Heart left ventricle (tissue), 16 donors: ENCODE results near the gene SLC35E3. TPM values are rescaled to one million over a fixed set of nuclear protein-coding genes. Genes with fewer than 3 reads are reported as not detected.

Experiments used
- ATAC-seq, 4 donors: fragments of 200-7000 bp; cut with Tn5 transposase; one replicate each; pipeline ENCODE4 v1.9.1; 2020 to 2022; ENCODE audit warnings: moderate library complexity in 4 of 4, mild to moderate bottlenecking in 3 of 4, moderate number of reproducible peaks in 1 of 4
- DNase-seq, 5 donors: peaks; one replicate each; pipeline ENCODE4 v3.0.0-alpha.2; 2020
- H3K27ac ChIP-seq, 12 donors: fragments of 200-600 bp; sonication (generic) in 4 of 12; one replicate each; pipeline versions ENCODE4 v1.5.0 to v1.8.0; 2016 to 2022; ENCODE audit warnings: mild to moderate bottlenecking in 2 of 12
- H3K27me3 ChIP-seq, 9 donors: fragments of 200-600 bp; sonication (generic) in 2 of 9; one replicate each; pipeline versions ENCODE4 v1.5.1 to v1.8.0; 2016 to 2022; ENCODE audit warnings: mild to moderate bottlenecking in 3 of 9
- H3K36me3 ChIP-seq, 9 donors: fragments of 200-600 bp; sonication (generic) in 2 of 9; one replicate each; pipeline versions ENCODE4 v1.5.0 to v1.8.0; 2018 to 2022; ENCODE audit warnings: mild to moderate bottlenecking in 2 of 9
- H3K4me1 ChIP-seq, 12 donors: fragments of 200-600 bp; sonication (generic) in 4 of 12; one replicate each; pipeline versions ENCODE4 v1.5.0 to v1.8.0; 2016 to 2022; ENCODE audit warnings: mild to moderate bottlenecking in 3 of 12
- H3K4me3 ChIP-seq, 12 donors: fragments of 200-600 bp; sonication (generic) in 4 of 12; one replicate each; pipeline versions ENCODE4 v1.5.0 to v1.8.0; 2017 to 2022; ENCODE audit warnings: mild to moderate bottlenecking in 9 of 12, moderate library complexity in 4 of 12
- H3K9me3 ChIP-seq, 12 donors: fragments of 200-600 bp; sonication (generic) in 4 of 12; one replicate each; pipeline versions ENCODE4 v1.5.0 to v1.8.0; 2016 to 2022; ENCODE audit warnings: mild to moderate bottlenecking in 1 of 12
- POLR2A ChIP-seq, 2 donors: fragments of 450-650 bp; IDR thresholded peaks; one replicate each; pipeline ENCODE4 v1.6.1; 2017; ENCODE audit warnings: antibody characterized with exemption in 2 of 2, mild to moderate bottlenecking in 2 of 2, moderate library complexity in 2 of 2
- WGBS, 4 donors: extraction: QIAGEN DNeasy Blood & Tissue Kit in 2 of 4; methylation state at CpG; one replicate each; pipeline versions ENCODE4 v1.1.5 to v1.1.7; 2013 to 2018; 5-methylcytosine and 5-hydroxymethylcytosine counted together
- intact Hi-C, 10 donors: fragments of 100-400 bp; cut with DNase I; formaldehyde crosslinking; loops; one replicate each; pipeline versions ENCODE4 v1.11.1 to v1.14.2; 2022
- polyA plus RNA-seq, 2 donors: library from polyadenylated mRNA; stranded (reverse); fragments of 200-250 nt; gene quantifications; one replicate each; pipeline ENCODE4 v1.2.3, GENCODE V29; 2013
- total RNA-seq, 9 donors: library from RNA; depleted of rRNA in 2 of 9; stranded (reverse); fragments of >200 nt in 2 of 9; fragmentation: NEBNext Ultra II Directional in 3 of 9; extraction: Animal tissue kit (Norgen Biotek cat#: 25700) in 3 of 9; gene quantifications; one replicate each; pipeline versions ENCODE4 v1.1.0 to v1.2.4, GENCODE V29; 2016 to 2023
- TF ChIP-seq, protein P1 (sequence below), 12 donors: fragments of 200-600 bp; sonication (generic) in 4 of 12; IDR thresholded peaks; one replicate each; pipeline versions ENCODE4 v1.5.0 to v1.8.0; 2018 to 2022; ENCODE audit warnings: antibody characterized with exemption in 12 of 12, mild to moderate bottlenecking in 5 of 12
- donor health status: ischemic (EF 13 %, LVEDD 7.1; RV severe dilation, severe dysfunction).
- donor health status: healthy with polysubstance abuse.
- donor health status: DM: no; HTN: yes; CAD: no.
- donor health status: DM: no; HTN: no; CAD: no.
- donor health status: ischemic (EF 25% LVEDD 6.9; RV normal size, moderate dysfunction).
- donor health status: ischemic (EF 25% LVEDD 5.7; RV mildly dilated, moderate dysfunction).
- donor health status: healthy.
- donor health status: DM: yes; HTN: yes; CAD: no.
- donor health status: ischemic (EF 35%, LVEDD 5.7; RV mildly dilated, moderate dysfunction).
- donor health status: nonischemic (EF 11% LVEDD 7.7; RV severe dilation, severe dysfunction).
- donor health status: DM: yes; HTN: yes; CAD: no.
- donor health status: PGD.
- donor health status: ischemic (EF 29% LVEDD 5.4; RV normal size, mild dysfunction).
- donor health status: nonischemic (EF 23%, LVEDD 6.1; RV moderate dilation, normal function).

SLC35E3 gene
- total and polyA plus RNA-seq, 11 donors = 2.6 to 8.6 (median 5.4) TPM

DNA sequence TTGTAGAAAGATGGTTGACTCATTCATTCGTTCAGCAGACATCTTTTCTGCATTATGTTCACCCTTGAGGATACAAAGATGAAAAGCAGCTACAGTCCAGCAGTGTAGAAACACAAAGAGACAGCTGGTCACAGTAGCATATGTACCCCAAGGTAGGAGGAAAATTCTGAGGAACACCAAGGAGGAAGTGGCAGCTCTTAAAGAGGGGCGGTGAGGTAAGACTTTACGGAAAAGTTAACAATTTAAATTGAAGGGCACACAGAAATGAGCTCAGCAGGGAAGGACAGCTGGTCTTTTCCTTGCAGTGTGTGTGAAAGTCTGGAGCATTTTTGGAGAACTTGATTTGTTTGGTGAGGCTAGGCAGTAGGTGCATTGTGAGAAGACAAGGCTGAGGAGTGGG lies 3.5 kb downstream of the SLC35E3 start:
- WGBS, 4 donors = 91 to 97% (median 95%) methylated on average over 3 of the region's 3 CpGs

DNA sequence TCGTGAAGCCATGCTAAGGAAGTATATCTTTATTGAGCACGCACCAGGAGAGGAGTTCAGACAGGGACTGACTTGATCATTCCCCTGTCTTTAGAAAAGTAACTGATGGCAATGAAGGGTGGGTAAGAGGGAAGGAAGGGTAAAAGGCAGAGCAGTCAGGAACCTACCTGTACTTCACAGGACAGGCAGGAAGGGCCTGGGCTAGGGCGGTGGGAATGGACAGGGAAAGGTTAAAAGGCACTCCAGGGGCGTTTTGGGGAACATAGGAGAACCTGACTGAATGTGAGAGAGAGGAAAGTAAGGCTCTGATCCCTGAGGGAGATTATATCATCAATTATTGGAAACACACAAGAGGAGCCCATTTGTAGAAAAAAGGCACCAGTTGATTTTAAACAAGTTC lies 3.9 kb downstream of the SLC35E3 start:
- H3K36me3 ChIP-seq = peaks cover 0 to 44% (median 31%) of the 10 kb centered on the region in 9 donors
- 88 to 93% (median 90%) methylated on average over 4 of the region's 4 CpGs for WGBS, 4 donors
- H3K27me3 ChIP-seq = no peaks in the 10 kb centered on the region
- intact Hi-C loops = loop anchor here in 8 of 10 donors (5.0 to 10.0 kb wide), 5 partner anchors 37 to 495 kb away; partner anchors contain the start of gene MDM2 (in 6 of the 8)
- no peak overlapping the region for H3K27ac ChIP-seq
- H3K4me1 ChIP-seq = peaks cover 0 to 26% (median 11%) of the 10 kb centered on the region in 12 donors
- ATAC-seq (no peak), DNase-seq (no peak)
- H3K4me3 ChIP-seq = no peak overlapping the region
- TF ChIP-seq POLR2A (IDR thresholded peaks at IDR 0.05) = no peak
- TF ChIP-seq, protein P1, sequence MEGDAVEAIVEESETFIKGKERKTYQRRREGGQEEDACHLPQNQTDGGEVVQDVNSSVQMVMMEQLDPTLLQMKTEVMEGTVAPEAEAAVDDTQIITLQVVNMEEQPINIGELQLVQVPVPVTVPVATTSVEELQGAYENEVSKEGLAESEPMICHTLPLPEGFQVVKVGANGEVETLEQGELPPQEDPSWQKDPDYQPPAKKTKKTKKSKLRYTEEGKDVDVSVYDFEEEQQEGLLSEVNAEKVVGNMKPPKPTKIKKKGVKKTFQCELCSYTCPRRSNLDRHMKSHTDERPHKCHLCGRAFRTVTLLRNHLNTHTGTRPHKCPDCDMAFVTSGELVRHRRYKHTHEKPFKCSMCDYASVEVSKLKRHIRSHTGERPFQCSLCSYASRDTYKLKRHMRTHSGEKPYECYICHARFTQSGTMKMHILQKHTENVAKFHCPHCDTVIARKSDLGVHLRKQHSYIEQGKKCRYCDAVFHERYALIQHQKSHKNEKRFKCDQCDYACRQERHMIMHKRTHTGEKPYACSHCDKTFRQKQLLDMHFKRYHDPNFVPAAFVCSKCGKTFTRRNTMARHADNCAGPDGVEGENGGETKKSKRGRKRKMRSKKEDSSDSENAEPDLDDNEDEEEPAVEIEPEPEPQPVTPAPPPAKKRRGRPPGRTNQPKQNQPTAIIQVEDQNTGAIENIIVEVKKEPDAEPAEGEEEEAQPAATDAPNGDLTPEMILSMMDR (IDR thresholded peaks at IDR 0.05) = no peak
- H3K9me3 ChIP-seq = no peaks in the 10 kb centered on the region

More for the DNA sequence above, 3.5 kb downstream of the SLC35E3 start:
- peaks cover 0 to 40% (median 27%) of the 10 kb centered on the region in 9 donors for H3K36me3 ChIP-seq
- TF ChIP-seq POLR2A (IDR thresholded peaks at IDR 0.05) = no peak
- TF ChIP-seq, protein P1 (IDR thresholded peaks at IDR 0.05) = no peak
- intact Hi-C loops = loop anchor here in 8 of 10 donors (5.0 to 10.0 kb wide), 5 partner anchors 38 to 495 kb away; partner anchors contain the start of gene MDM2 (in 6 of the 8)
- no peak overlapping the region for H3K27ac ChIP-seq
- no peak for ATAC-seq
- H3K9me3 ChIP-seq = no peaks in the 10 kb centered on the region
- H3K4me3 ChIP-seq = no peak overlapping the region
- no peak for DNase-seq
- peaks cover 0 to 26% (median 11%) of the 10 kb centered on the region in 12 donors for H3K4me1 ChIP-seq
- H3K27me3 ChIP-seq = no peaks in the 10 kb centered on the region

DNA sequence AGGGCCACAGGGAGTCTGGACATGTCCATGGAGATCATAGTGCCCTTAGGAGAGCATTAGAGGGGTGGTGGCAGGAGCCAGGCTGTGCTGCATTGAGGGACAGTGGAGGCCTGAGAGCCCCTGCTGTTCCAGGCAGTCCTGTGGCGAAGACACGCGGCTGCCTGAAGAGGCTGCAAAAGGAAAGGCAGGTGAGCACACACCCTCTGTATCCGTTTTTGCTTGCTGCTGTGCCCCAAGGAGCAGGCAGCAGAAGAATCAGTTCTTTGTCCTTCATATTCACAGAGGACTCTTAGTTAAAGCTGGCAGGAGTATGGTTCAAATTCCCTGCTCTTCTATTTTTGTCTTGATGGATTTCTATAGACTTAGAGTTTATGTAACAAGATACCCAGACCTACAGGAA lies 4.5 kb downstream of the SLC35E3 start:
- ATAC-seq = no peak
- H3K4me3 ChIP-seq = no peak overlapping the region
- DNase-seq = no peak
- no peaks in the 10 kb centered on the region for H3K27me3 ChIP-seq
- H3K4me1 ChIP-seq = peaks cover 0 to 25% (median 11%) of the 10 kb centered on the region in 12 donors
- no peaks in the 10 kb centered on the region for H3K9me3 ChIP-seq
- WGBS, 4 donors = 74 to 81% (median 77%) methylated on average over 4 of the region's 4 CpGs
- H3K27ac ChIP-seq = no peak overlapping the region
- no peak for TF ChIP-seq POLR2A (IDR thresholded peaks at IDR 0.05)
- TF ChIP-seq, protein P1 (IDR thresholded peaks at IDR 0.05) = no peak
- H3K36me3 ChIP-seq = peaks cover 0 to 51% (median 37%) of the 10 kb centered on the region in 9 donors
- intact Hi-C loops = no loop called here

DNA sequence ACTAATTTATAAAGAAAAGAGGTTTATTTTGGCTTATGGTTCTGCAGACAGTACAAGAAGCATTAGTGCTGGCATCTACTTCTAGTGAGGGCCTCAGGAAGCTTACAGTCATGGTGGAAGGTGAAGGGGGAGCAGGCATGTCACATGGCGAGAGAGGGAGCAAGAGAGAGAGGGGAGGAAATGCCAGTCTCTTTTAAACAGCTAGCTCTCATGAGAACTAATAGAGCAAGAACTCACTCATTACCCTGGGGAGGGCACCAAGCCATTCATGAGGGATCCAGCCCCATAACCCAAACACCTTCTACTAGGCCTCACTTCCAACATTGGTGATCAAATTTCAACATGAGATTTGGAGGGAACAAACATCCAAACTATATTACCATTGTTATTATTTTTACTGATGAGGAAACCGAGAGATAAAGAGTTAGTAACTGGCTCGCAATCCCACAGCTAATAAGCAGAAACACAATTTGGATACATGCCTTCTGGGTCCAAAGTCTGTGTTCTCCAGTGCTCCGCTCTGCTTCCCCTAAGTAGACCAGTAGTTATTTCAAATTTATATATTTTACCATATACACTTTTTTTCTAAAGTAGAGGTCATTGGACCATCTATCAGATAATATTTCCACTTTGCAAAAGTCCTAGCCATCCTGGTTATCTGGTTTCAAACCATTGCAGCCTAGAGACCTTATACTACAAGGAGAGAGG lies 9.7 kb downstream of the SLC35E3 start:
- no peaks in the 10 kb centered on the region for H3K9me3 ChIP-seq
- no peaks in the 10 kb centered on the region for H3K27me3 ChIP-seq
- intact Hi-C loops = no loop called here
- no peak for DNase-seq
- TF ChIP-seq POLR2A (IDR thresholded peaks at IDR 0.05) = no peak
- TF ChIP-seq, protein P1 (IDR thresholded peaks at IDR 0.05) = no peak
- no peak for ATAC-seq
- H3K4me3 ChIP-seq = no peak overlapping the region
- H3K4me1 ChIP-seq = no peaks in the 10 kb centered on the region
- 93 to 98% (median 95%) methylated on average over 4 of the region's 4 CpGs for WGBS, 4 donors
- no peak overlapping the region for H3K27ac ChIP-seq
- peaks cover 0 to 89% (median 71%) of the 10 kb centered on the region in 9 donors for H3K36me3 ChIP-seq
